ENCODE results near the gene STARD4.

The STARD4 gene

DNA sequence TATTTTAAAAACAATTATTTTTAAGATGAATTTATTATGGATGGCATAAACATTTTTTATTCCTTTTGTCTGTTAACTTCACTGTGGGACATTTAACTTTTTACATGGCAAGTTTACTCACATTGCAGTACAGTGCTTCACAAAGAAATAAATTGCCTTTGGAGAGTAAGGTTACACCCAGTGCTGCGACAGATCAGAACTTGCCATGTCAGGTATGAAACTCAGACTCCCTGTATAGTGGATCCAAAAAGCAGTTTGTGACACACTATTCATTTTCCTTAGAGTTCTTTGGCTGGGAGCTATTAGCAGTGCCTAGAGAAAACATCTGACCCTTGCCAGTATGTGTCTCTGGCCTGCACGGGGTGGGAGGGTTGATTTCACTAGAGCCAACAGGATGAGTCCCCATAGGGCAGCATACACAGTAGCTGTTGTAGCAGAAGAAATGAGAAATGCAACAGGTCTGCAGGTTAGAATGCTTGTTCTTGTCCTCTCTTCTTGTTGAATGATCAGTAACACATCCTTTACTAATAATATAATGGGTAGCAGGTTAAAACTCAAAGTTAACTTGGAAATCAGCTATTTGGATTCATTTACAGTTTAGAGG, 42.9 kb downstream of the STARD4 start:
- no peak for DNase-seq

DNA sequence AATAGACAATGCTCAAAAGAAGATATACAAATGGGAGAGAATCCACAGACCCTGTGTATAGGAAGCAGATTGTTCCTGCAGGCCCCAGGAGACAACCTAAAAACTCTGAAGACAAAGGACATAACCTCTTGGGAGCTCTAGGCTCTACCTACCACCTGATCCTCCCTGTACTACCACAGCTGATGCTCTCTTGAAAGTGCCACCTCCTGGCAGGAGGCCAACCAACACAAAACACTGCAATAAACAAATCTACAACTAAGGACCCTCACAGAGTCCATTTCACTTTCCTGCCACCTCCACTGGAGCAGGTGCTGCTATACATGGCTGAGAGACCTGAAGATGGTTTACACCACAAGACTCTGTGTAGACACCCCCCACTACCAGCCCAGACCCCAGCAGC, 49.0 kb downstream of the STARD4 start:
- DNase-seq: peak; percentile 91

DNA sequence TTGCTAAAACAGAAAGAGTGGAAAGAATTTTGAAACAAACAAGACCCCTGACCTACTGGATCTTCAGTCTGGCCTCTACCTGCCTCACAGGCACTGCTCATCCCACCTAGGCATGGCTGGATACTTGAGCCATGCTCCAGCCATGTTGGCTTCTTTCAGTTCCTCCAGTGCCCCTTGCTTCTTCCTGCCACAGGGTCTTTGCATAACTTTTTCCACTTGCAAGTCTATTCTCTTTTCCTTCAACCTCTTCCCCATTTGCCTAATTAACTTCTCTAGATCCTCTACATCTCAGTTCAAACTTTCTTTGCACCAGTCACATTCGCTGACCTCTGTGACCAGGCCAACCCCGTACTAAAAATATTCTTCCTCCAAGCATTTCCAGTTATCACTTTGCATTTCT, 50.4 kb downstream of the STARD4 start:
- no peak for DNase-seq

DNA sequence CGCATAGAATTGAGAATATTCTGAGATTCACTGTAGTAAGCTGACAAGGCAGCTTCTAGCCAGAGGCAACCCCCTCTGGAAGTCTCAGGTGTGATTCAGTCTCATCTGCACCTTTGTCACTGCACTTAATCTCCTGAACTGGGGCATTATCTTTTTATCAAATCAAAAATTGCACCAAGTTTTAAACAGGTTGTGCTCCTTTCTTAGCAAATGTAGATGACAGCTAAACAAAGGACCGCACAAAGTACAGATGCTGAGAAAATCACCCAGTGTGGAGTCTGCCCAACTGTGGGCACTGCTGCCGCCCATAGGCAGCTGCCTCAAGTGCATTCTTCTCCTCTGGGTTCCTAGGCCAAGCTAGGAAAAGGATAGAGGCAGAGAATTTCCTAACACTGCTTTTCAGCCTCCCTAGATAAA, 51.1 kb downstream of the STARD4 start:
- peak; percentile 42 for DNase-seq

DNA sequence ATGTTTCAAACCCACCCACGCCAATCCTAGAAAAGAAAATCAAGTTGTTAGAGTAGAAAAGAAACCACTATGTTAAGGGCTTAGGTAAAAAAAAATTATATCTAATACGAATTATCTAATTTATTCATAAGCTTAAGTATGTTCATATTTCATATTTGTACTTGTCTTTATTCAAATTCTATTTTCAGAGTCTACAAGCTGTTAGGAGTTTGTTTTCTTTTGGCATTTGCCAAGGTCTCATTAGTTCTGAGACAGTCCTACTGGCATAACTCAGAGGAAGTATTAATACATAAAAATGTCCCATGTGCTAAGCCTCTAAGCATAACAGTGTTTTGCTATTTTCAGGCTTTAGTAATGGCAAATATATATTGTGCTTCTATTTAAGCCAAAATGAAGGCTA, 57.6 kb downstream of the STARD4 start:
- no peak for DNase-seq

DNA sequence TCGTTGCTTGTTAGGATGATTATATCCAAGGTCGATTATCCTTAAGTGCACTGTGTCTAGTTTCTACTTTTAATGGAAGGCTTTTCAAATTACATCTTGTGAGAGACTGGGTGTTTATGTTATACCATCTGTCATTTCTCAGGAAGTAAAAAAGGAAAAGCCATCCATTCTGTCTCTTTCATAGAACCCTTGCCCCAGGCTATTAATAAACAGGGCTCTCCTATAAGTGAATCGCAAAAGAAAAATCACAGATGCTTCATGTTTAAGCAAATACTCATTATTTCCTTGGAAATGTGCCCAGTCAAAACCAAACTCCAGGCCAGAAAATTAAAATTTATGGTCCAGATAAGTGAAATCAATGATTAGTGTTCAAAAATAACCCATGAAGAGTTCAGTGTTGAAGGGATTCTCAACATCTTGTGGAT, 58.1 kb downstream of the STARD4 start:
- DNase-seq: peak; percentile 44

DNA sequence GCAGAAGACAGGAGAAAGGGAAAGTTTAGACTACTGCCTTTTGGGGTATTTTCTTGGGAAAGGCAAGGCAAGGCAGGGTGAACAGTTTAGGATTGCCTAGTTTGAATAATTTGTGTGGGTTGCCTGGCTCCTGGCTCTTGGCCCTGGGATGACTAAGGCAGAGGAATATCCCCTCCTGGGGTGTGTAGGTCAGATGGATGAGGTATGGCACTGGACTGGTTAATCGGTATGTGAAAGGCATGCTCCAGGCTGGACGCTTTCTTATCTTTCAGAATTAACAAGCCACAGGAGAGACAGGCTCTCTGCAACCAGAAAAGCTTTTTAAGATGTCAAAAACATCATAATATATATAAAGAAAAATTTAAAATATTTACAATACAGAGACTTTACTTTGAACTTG, 58.6 kb downstream of the STARD4 start:
- no peak for DNase-seq

DNA sequence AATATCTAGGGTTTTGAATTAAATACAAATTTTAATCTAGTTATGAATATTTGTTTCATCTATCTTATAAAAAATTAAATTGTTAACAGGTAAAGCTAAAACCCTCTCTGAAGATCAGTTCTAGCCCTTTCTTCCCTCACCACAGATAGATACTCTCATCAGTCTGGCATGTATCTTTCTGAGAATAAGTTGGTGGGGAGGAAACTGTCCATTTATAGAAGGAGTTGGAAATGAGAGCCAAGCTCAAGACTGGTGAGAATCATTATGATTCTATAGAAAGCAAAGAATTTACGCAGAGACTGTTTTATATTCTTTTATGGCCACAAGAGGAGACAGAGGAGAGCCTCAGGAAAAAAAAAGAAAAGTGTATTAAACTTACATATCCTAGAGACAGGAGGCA, 59.0 kb downstream of the STARD4 start:
- no peak for DNase-seq

DNA sequence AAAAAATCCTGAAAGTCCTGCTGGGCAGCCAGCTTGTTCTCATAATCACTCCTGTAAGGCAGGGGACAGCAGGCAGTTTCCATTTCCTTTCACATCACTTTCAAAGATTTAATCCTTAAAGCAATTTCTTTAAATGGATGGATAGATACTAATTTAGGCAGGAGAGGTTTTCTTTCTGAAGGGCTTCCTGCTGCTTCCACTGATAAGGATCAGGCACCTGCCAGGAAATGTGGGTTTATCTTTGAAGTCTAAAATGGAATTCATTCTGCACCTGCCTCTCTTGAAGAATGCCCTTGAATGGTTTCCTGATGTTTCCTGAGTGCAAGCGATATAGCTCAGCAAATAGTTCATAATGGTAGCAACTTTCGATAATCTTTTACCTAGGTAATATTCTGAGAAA, 64.5 kb downstream of the STARD4 start:
- DNase-seq: peak; percentile 59

DNA sequence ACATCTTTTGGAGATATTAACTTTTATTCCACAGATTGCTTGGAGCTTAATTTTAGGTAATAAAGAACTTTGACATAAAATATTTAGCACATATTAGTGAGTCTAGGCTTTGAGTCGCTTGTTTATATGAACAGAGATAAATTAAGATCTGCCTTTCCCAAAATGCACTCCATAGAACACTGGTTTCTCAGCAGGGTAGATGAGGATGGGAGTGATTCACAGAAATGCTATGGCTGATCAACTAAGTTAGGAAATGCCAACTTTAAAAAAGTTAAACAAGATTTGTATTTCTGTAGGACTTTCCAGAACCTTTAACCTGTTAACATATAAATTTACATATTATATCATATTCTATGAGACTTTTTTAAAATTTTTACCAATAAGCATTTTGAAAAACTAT, 65.2 kb downstream of the STARD4 start:
- DNase-seq: no peak
